Stimulated activated CD8-positive, alpha-beta memory T cell treated with anti-CD3 and anti-CD28 coated beads, Interleukin-12 subunit alpha, Interleukin-12 subunit beta, amount 100 ng/mL, for 24 hours (primary cell): ENCODE measurements around the gene PIK3C2A.

ENCODE experiments used
- DNase-seq: peaks from one replicate; pipeline ENCODE4 v3.0.0-alpha.2; 2020; ENCODE audit errors: extremely low read depth

PIK3C2A gene

DNA sequence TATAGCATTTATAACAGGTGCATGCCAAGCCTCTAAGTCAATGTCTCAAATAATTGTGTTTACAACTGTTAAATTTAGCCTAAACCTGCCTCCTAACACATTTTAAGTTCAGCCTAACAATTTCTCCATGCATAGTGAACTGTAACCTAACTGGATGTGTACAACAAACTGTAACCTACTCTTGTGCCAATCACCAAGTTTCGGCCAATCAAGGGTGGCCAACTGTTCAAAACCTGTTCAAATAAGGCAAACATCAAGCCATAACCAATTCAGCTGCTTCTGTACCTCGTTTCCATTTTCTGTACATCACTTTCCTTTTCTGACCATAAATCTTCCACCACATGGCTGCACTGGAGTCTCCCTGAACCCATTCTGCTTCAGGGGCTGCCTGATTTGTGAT, 45.4 kb downstream of the PIK3C2A start:
- no peak for DNase-seq

GRCh38 chr11:17161515-17161914, 46.3 kb downstream of the PIK3C2A start:
- no peak for DNase-seq

DNA sequence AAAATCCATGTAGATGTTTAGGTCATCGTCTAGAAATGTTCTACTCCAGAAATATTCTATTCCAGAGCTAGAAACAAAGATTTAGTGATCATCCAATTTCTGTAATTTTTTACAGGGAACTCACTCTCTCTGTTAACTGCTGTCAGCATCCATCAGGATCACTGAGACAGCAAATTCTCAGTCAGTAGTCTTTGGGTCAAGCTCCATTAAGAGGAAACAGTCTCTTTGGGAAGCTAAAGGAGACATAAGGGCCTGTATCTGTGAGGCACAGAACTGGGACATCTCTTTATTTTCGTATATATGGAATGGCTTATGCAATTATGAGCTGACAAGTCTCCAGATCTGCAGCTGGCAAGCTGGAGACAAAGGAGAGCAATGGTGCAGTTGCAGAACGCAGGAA, 48.3 kb downstream of the PIK3C2A start:
- DNase-seq = no peak
